GM12872 (cell line): Measurements from ENCODE around the gene ANKRD53.

Experiments
- TF ChIP-seq, protein P1 (sequence below): IDR thresholded peaks from 3 replicates; pipeline ENCODE4 v1.5.1; 2011; ENCODE audit warnings: low read depth, mild to moderate bottlenecking, low read length, moderate library complexity; ENCODE audit not compliant: insufficient read depth

ANKRD53 gene

GRCh38 chr2:70978341-70979179 lies at the start of gene ANKRD53:
ANKRD53 (plus strand) TSS chr2:70978630; CDS start chr2:70978646, 16 bp downstream.
- TF ChIP-seq, protein P1, sequence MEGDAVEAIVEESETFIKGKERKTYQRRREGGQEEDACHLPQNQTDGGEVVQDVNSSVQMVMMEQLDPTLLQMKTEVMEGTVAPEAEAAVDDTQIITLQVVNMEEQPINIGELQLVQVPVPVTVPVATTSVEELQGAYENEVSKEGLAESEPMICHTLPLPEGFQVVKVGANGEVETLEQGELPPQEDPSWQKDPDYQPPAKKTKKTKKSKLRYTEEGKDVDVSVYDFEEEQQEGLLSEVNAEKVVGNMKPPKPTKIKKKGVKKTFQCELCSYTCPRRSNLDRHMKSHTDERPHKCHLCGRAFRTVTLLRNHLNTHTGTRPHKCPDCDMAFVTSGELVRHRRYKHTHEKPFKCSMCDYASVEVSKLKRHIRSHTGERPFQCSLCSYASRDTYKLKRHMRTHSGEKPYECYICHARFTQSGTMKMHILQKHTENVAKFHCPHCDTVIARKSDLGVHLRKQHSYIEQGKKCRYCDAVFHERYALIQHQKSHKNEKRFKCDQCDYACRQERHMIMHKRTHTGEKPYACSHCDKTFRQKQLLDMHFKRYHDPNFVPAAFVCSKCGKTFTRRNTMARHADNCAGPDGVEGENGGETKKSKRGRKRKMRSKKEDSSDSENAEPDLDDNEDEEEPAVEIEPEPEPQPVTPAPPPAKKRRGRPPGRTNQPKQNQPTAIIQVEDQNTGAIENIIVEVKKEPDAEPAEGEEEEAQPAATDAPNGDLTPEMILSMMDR: no peak

GRCh38 chr2:70930371-70931329 lies 47.8 kb upstream of the ANKRD53 start:
- TF ChIP-seq, protein P1: no peak

DNA sequence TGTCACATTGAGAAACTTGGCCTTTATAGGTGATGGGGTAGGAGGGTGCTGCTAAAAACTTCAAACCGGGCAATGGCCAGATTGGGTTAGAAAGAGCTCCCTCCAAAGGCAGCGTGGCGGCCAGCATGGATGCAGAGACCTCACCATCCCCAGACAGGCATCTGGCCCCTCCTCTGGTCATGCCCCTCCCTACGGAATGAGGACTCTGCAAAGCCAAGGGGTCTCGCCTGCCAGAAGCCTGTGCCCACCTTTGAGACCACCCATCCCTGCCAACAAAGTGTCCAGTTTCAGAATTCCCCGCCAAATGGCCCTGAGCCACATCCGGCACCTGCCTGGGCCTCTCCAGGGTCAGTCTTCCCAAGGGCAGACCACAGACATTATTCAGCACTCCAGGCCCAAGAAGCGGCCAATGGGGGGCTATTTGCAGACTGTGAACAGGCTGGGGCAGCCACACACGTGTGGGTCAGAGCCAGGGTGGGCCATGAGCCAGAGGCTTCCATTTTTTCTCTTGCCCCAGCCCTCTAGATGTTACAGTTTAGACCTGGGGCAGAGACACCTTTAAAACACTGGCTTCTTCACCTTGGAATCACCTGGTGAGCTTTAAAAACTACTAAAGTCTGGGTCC lies 46.9 kb upstream of the ANKRD53 start:
- TF ChIP-seq, protein P1: no peak

GRCh38 chr2:70932631-70933230 lies 45.7 kb upstream of the ANKRD53 start:
- TF ChIP-seq, protein P1: no peak

GRCh38 chr2:70934981-70935380 lies 43.4 kb upstream of the ANKRD53 start:
- TF ChIP-seq, protein P1: no peak

DNA sequence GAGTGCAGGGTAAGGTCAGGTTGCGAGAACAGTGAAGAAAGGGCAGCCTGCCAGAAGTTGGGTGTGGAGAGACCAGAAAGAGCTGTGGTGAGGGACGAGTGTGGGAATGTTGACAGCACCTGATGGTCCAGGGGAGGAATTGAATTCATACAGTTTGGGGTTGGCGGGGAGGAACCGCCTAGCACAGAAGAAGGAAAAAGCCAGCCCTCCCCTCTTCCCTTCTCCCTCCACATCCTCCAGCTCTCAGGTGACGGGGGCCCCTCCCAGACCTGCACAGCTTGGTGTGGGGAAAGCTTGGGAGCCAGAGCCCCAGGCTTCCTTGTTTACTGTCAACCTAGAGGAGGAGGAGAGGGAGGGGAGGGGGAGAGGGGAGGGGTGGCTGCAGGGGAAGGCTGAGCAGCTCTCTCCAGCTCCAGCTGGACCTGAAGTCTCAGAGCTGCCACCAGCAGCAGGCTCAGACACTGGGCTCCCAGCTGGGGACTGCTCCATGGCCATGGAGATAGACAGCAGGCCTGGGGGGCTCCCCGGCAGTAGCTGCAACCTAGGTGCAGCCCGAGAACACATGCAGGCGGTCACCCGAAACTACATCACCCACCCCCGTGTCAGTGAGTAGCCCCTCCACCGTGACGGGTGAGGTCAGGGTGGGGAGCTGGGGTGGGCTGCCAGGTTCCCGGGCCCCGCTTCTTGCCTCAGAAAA lies 42.8 kb upstream of the ANKRD53 start, which contains the start of gene ATP6V1B1:
TSS of gene ATP6V1B1 (plus strand) at position 433 of the 697 bp plus-strand sequence. CDS start at position 488, 55 bp downstream.
- TF ChIP-seq, protein P1: no peak
